Stimulated activated CD4-positive, alpha-beta T cell treated with anti-CD3 and anti-CD28 coated beads, TNF-alpha, amount 100 ng/mL, for 1 hour (primary cell): Measurements from ENCODE around the gene PLCD4.

ENCODE experiments used
- DNase-seq, 3 donors: peaks; one replicate each; pipeline ENCODE4 v3.0.0-alpha.2; 2020; ENCODE audit warnings: low read depth in 3 of 3, low spot score in 1 of 3

The PLCD4 gene

GRCh38 chr2:218663901-218664300 is 56.2 kb downstream of the PLCD4 start:
- DNase-seq, result no peak

GRCh38 chr2:218664653-218665052 is 57.0 kb downstream of the PLCD4 start:
- no peak for DNase-seq

DNA sequence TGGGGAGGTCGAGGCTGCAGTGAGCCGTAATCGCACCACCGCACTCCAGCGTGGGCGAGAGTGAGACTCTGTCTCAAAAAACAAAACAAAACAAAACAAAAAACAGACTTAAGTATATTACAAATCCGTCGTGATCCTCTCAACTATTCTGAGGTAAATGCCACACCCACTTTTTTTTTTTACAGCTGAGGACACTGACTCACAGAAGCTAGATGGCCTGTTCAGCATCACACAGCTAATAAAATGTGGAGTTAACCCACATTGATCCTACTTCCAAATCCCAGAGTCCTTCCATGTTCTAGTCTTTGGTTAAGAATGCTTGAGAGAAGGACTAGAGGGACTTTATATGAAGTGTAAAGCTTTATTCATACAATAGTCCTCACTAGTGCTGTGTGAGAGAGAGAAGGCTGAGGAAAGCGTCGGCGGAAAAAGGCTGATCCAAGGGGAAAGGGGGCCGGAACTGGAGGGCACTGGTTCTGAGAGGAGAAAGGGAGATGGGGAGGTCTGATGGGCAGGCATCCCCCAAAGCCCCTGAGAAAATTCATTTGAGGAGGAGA is 63.5 kb downstream of the PLCD4 start:
- no peak for DNase-seq

GRCh38 chr2:218671654-218672566 is 64.2 kb downstream of the PLCD4 start, which contains the start of the genes RNF25 and STK36:
RNF25 (minus strand) TSS chr2:218672002; CDS start chr2:218671970, 32 bp downstream.
STK36 (plus strand) TSS chr2:218672086; CDS start chr2:218672830, 744 bp downstream.
- peak; percentile 35 to 65 (median 60) for DNase-seq

DNA sequence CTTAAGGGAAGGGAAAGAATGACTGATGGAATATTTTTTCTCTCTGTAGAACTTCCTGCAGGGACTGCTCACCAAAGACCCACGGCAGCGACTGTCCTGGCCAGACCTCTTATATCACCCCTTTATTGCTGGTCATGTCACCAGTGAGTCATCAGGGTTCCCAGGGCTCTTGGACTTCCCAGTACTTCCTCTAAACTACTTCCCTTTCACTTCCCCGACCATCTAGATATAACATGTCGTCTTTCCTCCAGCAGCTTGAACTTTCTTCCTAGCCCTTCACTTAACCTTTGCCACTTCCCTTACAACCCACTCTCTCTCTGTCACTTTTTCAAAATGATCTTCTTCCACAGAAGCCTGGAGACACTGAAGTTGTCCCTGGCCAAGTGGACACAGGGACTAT is 71.4 kb downstream of the PLCD4 start:
- DNase-seq, result no peak

DNA sequence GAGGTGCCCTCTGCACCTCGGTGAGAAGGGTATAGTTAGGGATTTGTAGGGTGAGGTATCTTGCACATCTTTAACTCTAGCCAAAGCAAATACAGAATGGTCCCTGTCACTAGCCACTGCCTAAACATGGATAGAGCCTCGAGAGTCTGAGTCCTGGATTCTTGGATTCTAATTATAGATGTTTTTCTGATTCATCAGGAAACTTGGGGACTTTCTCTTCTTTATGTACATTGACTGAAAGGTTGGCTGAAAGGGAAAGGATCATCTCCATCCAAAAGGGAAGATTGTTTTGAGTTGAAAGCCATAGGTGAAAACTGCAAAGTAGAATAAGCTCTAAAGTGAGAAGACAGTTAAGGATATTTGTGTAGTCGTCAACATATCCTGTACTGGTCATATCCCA is 72.4 kb downstream of the PLCD4 start:
- DNase-seq, result no peak
